Bronchial epithelial cell (primary cell): ENCODE data around the gene SEL1L. TPM values are rescaled to one million over a fixed set of nuclear protein-coding genes. Genes with fewer than 3 reads are reported as not detected.
A peak's percentile ranks its signal among the peaks of the same experiment; 100 is the strongest.
"Not testable (repeated sequence)": the region's sequence is repeated elsewhere in the genome, so short reads cannot be mapped to it uniquely, and the experiment has no call there.

Experiments used
- DNase-seq: peaks from one replicate; pipeline ENCODE4 v3.0.0-alpha.2; 2010; ENCODE audit warnings: low read depth
- FAIRE-seq: peaks from 2 replicates; lab custom pipeline; 2011; peaks lifted over from hg19 to GRCh38; lab: Jason Lieb, UNC
- H3K27me3 ChIP-seq: 2 replicates; pipeline ENCODE4 v1.5.1; 2011; ENCODE audit warnings: low read length; ENCODE audit not compliant: control insufficient read depth, insufficient read depth
- H3K36me3 ChIP-seq: 2 replicates; pipeline ENCODE4 v1.5.1; 2011; ENCODE audit warnings: low read length; ENCODE audit not compliant: control insufficient read depth, insufficient read depth
- H3K4me3 ChIP-seq: 2 replicates; pipeline ENCODE4 v1.5.1; 2011; ENCODE audit warnings: mild to moderate bottlenecking, low read depth, low read length, control low read depth
- CTCF ChIP-seq: IDR thresholded peaks from 2 replicates; pipeline ENCODE4 v1.5.1; 2011; ENCODE audit warnings: mild to moderate bottlenecking, moderate library complexity, low read length, control low read depth, inconsistent platforms; ENCODE audit not compliant: insufficient read depth, severe bottlenecking
- total RNA-seq: library from RNA; depleted of rRNA; stranded (reverse); fragments of >200 nt; gene quantifications from 2 replicates; pipeline ENCODE4 v1.2.1, GENCODE V29; 2014

Gene SEL1L
- total RNA-seq, 1 donor from 2014 or later, result 128 TPM

- no peak for TF ChIP-seq CTCF
- peak; percentile 81 for FAIRE-seq
- no peak overlapping the region for H3K4me3 ChIP-seq
- peak; percentile 71 for DNase-seq
- no peaks in the 10 kb centered on the region for H3K27me3 ChIP-seq
- H3K36me3 ChIP-seq, result peaks cover 4% of the 10 kb centered on the region
Measured at GRCh38 chr14:81472096-81472800, 61.4 kb downstream of the SEL1L start.

GRCh38 chr14:81471062-81471461, 62.6 kb downstream of the SEL1L start:
- Histone ChIP-seq H3K4me3 (no peak overlapping the region), H3K27me3 (no peaks in the 10 kb centered on the region), H3K36me3 (no peaks in the 10 kb centered on the region)
- DNase-seq (no peak), FAIRE-seq (no peak)
- TF ChIP-seq CTCF, result no peak

GRCh38 chr14:81470557-81470826, 63.2 kb downstream of the SEL1L start:
- not testable (repeated sequence) for H3K36me3 ChIP-seq, H3K4me3 ChIP-seq, FAIRE-seq, H3K27me3 ChIP-seq, DNase-seq

DNA sequence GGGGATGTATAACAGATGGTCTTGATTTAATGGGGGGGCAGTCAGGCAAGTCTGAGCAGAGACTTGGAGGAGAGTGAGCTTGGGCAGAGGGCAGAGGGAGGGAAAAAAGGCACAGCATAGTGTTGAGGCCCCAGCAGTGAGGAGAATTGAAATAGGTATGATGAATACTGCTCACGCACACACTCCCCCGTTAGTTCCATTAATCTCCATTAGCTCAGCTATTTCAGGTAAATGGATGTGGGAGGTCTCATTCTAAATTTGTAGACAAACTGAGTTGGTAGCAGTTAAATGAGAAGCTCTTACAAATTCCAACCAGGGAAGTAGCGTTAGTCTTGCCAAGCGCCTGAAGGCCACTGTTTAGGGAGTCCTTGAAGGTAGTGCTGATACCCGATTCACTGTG, 66.8 kb downstream of the SEL1L start:
- Histone ChIP-seq H3K4me3 (no peak overlapping the region), H3K27me3 (no peaks in the 10 kb centered on the region), H3K36me3 (no peaks in the 10 kb centered on the region)
- no peak for FAIRE-seq
- TF ChIP-seq CTCF, result no peak
- DNase-seq, result no peak

- TF ChIP-seq CTCF, result no peak
Measured at GRCh38 chr14:81465507-81466228, 68.0 kb downstream of the SEL1L start.

GRCh38 chr14:81465003-81465392, 68.7 kb downstream of the SEL1L start:
- H3K27me3 ChIP-seq, DNase-seq, FAIRE-seq, H3K36me3 ChIP-seq, H3K4me3 ChIP-seq: not testable (repeated sequence)

More at GRCh38 chr14:81465507-81466228, 68.0 kb downstream of the SEL1L start:
- Histone ChIP-seq H3K27me3 (no peaks in the 10 kb centered on the region), H3K36me3 (no peaks in the 10 kb centered on the region), H3K4me3 (no peak overlapping the region)
- DNase-seq (no peak), FAIRE-seq (no peak)
